ENCODE results near the gene P2RY14.

The P2RY14 gene

DNA sequence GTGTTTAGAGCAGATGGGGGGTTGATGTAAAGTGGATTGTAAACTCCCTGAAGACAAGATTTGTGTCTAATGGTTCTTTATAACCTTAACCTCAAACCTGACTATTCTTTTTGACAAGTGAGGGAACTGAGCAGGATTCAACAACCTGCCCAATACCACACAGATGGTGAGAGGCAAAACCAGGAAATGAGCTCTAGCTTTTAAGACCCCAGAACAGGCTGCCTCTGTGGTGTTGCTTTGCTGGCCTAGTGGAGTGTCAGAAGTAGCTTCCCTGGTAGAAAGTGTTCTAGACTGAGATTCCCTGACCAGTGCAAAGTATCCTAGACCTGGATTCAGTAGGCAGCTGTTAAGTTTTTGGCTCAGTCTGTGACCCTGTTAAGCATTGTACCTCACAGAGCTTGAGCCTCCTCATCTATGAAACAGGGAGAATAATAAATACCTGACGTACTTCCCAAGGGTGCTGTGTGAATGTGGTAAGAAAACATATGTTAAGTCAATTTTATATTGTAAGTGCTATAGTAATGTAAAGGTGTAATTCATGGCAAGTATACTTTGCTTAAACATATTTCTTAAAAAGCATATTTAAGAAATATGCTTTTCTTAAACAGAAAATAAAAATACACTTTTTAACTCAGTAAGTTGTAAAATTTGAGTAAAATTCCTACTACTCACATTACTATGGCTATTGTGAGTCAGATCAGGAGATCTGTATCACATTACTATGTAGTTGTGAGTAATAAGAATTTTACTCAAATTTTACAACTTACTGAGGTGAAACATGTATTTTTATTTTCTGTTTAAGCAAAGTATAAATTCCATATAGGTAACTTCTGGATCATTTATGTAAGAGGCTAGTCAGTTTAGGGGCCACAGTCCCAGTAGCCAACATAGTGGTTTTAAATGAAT is 29.5 kb upstream of the P2RY14 start:
- Mint-ChIP-seq H3K9me3 (no peaks in the 10 kb centered on the region), H3K27ac (no peak overlapping the region), H3K27me3 (ENCODE audit: low read depth) (peaks cover 3% of the 10 kb centered on the region), H3K4me3 (no peak overlapping the region), H3K36me3 (ENCODE audit: low read depth) (no peaks in the 10 kb centered on the region), H3K4me1 (ENCODE audit: low read depth) (peaks cover 13% of the 10 kb centered on the region)

DNA sequence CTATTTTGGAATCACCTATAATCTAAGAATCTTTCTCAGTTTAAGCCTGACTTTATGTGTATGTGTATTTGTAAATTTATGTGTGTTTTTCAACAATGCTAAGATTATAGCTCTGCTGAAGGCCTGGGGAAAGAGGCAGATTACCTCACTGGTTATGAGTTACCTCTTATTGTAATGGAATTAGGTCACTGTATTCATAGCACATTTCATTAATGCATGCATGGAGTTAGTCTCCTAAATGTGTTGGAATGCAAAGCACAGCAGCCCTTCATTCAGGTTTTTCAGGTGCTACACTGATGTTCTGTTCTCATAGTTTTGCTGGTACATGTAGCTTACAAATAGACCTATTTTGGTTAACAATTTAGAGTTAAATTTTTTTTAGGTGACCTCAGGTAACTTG is 28.8 kb upstream of the P2RY14 start:
- no peaks in the 10 kb centered on the region for H3K9me3 Mint-ChIP-seq
- H3K4me1 Mint-ChIP-seq (ENCODE audit: low read depth): peaks cover 13% of the 10 kb centered on the region
- H3K27ac Mint-ChIP-seq: no peak overlapping the region
- H3K36me3 Mint-ChIP-seq (ENCODE audit: low read depth): no peaks in the 10 kb centered on the region
- H3K27me3 Mint-ChIP-seq (ENCODE audit: low read depth): peaks cover 3% of the 10 kb centered on the region
- no peak overlapping the region for H3K4me3 Mint-ChIP-seq

DNA sequence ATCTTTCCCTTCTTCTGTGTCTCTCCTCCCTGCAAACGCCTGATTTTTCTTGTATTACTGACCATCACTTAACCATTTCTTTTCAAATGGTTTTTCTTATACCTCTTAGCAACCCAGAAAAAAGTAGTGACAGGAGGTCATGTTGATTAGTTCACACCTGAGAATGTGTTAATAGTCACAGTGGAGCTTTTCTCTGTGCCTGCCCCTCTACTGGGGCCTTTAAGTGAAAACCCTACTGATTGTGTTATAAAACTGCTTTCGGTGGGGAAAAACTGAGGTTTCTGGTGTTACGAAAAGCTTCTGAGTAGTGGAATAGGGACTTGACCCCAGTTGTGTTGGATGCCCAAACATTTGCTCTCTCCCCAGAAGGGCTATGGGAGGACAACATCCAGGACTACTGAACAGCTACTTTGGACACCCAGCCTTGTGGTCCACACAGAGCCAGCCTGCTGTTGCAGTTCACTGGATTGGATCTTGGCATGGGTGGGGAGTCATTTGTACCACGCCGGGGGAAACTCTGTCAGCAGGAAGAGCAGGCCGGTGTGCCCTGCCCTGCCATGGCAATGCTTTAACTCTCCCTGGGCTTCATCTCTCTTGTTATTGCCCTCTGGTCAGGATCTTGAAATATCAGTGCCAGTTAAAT is 27.9 kb upstream of the P2RY14 start:
- Mint-ChIP-seq H3K9me3 (no peaks in the 10 kb centered on the region), H3K27me3 (ENCODE audit: low read depth) (peaks cover 3% of the 10 kb centered on the region), H3K27ac (no peak overlapping the region), H3K36me3 (ENCODE audit: low read depth) (no peaks in the 10 kb centered on the region), H3K4me1 (ENCODE audit: low read depth) (peaks cover 17% of the 10 kb centered on the region), H3K4me3 (no peak overlapping the region)

DNA sequence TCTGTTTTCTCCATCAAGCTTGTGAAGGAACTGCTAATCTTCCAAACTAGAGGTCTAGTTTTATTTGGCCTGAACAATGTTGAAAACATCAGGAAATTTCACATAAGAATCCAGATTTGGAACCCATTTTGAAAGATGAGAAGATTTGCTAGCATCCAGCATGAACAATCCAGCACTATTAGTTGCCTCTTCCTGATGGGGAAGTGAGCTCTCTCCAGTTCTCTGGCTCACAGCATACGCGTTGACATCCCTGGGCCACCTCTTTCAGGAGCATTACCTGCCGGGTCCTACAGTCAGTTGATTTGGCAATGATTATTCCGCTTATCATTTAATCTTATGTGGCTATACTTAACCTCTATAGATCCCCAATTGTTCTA is 27.4 kb upstream of the P2RY14 start:
- peaks cover 3% of the 10 kb centered on the region for H3K27me3 Mint-ChIP-seq (ENCODE audit: low read depth)
- H3K36me3 Mint-ChIP-seq (ENCODE audit: low read depth): no peaks in the 10 kb centered on the region
- no peak overlapping the region for H3K27ac Mint-ChIP-seq
- H3K4me3 Mint-ChIP-seq: no peak overlapping the region
- H3K9me3 Mint-ChIP-seq: no peaks in the 10 kb centered on the region
- H3K4me1 Mint-ChIP-seq (ENCODE audit: low read depth): peaks cover 19% of the 10 kb centered on the region

DNA sequence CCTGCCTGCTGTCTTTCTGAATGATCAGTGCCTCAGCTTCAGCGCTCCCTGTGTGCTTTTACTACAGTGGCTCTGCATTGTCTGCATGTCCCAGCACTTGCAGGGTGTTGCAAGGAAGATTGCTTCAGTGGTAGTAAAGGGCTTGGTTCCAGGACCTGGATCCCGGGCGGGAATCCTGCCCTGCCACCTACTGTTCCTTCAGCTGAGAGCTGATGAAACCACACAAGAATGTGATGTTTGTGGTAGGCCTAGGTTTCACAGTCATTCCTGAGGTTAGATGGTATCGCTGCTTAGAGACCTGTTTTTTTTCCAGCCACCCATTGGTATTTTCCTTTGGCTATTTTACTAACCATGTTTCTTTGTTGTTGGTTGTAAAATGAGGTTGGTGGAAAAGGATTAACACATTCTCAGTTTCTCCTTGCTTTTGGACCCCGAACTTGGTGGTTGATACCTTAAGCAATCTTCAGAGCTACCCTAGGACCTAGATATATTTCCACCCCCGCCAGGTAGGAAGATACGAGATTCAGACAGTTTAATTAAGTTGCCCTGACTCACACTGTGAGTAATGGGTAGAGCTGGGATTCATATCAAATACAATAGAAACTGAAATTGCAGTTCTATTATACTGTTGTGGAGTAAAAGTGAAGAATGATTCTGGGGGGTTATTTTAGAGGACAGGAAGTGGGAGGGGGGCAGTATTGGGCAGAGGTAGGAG is 26.9 kb upstream of the P2RY14 start:
- no peak overlapping the region for H3K27ac Mint-ChIP-seq
- H3K9me3 Mint-ChIP-seq: no peaks in the 10 kb centered on the region
- no peaks in the 10 kb centered on the region for H3K36me3 Mint-ChIP-seq (ENCODE audit: low read depth)
- peaks cover 22% of the 10 kb centered on the region for H3K4me1 Mint-ChIP-seq (ENCODE audit: low read depth)
- H3K27me3 Mint-ChIP-seq (ENCODE audit: low read depth): peaks cover 3% of the 10 kb centered on the region
- H3K4me3 Mint-ChIP-seq: no peak overlapping the region

DNA sequence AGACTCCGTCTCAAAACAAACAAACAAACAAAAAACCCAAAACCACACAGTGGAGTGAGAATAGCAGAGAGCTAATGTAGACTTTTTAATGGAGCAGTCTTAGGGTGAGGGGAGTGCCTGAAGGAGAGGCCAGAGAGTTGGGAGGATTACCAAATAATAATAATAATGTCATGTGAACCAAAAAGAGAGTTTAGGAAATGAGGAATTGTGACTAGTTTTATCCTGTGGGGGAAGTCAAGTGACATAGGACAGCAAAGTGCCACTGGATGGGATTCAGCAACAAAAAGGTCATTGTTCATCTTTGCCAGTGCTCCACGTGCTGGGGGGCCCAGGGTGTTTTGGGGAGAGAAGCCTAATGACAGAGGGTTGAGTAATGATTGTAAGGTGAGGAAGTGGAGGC is 25.4 kb upstream of the P2RY14 start:
- H3K9me3 Mint-ChIP-seq: no peaks in the 10 kb centered on the region
- peaks cover 22% of the 10 kb centered on the region for H3K4me1 Mint-ChIP-seq (ENCODE audit: low read depth)
- no peak overlapping the region for H3K4me3 Mint-ChIP-seq
- no peaks in the 10 kb centered on the region for H3K36me3 Mint-ChIP-seq (ENCODE audit: low read depth)
- H3K27ac Mint-ChIP-seq: peak overlapping the region; percentile 13
- peaks cover 3% of the 10 kb centered on the region for H3K27me3 Mint-ChIP-seq (ENCODE audit: low read depth)

DNA sequence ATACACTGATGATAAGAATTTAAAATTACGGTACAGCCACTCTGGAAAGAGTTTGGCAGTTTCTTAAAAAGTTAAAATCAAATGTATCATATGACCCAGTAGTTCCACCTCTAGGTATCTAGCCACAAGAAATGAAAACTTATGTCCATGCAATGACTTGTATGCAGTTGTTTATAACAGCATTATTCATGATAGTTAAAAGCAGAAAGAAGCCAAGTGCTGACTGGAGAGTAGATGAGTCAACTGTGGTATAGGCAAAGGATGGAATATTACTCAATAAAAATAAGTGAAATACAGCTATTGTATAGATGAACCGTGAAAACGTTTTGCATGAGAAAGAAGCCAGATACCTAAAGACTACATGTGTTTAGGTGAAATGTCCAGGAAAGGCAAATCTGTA is 23.4 kb upstream of the P2RY14 start:
- H3K27ac Mint-ChIP-seq: no peak overlapping the region
- peaks cover 16% of the 10 kb centered on the region for H3K27me3 Mint-ChIP-seq (ENCODE audit: low read depth)
- no peak overlapping the region for H3K4me3 Mint-ChIP-seq
- H3K36me3 Mint-ChIP-seq (ENCODE audit: low read depth): no peaks in the 10 kb centered on the region
- H3K9me3 Mint-ChIP-seq: no peaks in the 10 kb centered on the region
- peaks cover 22% of the 10 kb centered on the region for H3K4me1 Mint-ChIP-seq (ENCODE audit: low read depth)

DNA sequence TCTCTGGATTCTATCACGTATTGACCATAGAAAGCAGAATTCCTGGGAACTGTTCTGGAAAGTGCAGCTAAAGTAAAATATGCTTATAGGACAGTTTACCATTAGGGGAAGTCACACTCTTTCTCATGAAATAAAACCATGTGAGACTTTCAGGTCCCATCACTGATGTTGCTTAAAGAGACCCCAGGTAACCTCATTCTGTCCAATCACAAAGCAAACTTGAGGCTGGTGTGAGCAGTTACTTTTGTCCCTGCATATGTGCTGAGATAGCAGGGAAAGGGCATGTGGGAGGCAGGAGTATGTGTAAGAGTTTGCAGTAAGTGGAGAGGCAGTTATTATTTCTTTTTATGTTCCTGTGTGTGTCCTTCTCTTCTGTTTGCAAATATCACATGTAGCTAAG is 22.2 kb upstream of the P2RY14 start:
- Mint-ChIP-seq H3K4me1 (ENCODE audit: low read depth) (peaks cover 17% of the 10 kb centered on the region), H3K4me3 (no peak overlapping the region), H3K9me3 (no peaks in the 10 kb centered on the region), H3K36me3 (ENCODE audit: low read depth) (no peaks in the 10 kb centered on the region), H3K27me3 (ENCODE audit: low read depth) (peaks cover 25% of the 10 kb centered on the region), H3K27ac (no peak overlapping the region)

DNA sequence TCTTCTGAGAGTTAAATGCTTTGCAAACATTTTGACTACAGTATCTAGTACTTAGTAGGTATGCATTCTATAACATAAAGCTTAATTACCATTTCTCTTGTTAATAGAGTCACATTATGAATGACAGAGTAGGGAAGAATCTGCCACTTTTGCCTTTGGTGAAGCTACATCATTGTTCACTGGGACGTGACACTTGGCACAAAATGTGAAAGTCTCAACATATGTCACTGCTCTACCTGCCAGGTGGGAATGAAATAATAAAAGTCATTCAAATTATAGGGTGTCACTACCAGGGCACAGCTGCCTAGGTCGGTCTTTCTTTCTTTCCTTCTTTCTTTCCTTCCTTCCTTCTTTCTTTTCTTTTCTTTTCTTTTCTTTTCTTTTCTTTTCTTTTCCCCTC is 20.7 kb upstream of the P2RY14 start:
- Mint-ChIP-seq H3K27ac (no peak overlapping the region), H3K36me3 (ENCODE audit: low read depth) (no peaks in the 10 kb centered on the region), H3K9me3 (no peaks in the 10 kb centered on the region), H3K4me1 (ENCODE audit: low read depth) (peaks cover 10% of the 10 kb centered on the region), H3K4me3 (no peak overlapping the region), H3K27me3 (ENCODE audit: low read depth) (peaks cover 38% of the 10 kb centered on the region)

DNA sequence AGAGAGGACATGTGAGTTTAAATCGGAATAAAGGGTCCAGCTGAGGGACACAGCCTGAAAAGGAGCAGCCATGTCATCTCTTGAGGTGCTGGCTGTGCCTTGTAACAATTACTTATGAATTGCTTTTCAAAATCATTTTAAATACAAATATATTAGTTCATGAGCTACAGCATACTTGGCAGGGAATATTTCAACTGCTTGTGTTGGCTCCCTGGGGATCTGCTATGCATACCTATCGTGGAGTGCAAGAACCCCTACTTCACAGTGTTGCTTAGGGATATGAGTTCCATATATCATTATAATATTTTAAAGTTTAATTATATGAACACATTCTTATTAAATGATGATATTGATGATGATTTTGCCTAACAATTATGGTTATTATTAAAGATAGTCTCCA is 19.1 kb upstream of the P2RY14 start:
- Mint-ChIP-seq H3K4me3 (no peak overlapping the region), H3K9me3 (no peaks in the 10 kb centered on the region), H3K27ac (no peak overlapping the region), H3K4me1 (ENCODE audit: low read depth) (peaks cover 8% of the 10 kb centered on the region), H3K36me3 (ENCODE audit: low read depth) (no peaks in the 10 kb centered on the region), H3K27me3 (ENCODE audit: low read depth) (peaks cover 46% of the 10 kb centered on the region)

DNA sequence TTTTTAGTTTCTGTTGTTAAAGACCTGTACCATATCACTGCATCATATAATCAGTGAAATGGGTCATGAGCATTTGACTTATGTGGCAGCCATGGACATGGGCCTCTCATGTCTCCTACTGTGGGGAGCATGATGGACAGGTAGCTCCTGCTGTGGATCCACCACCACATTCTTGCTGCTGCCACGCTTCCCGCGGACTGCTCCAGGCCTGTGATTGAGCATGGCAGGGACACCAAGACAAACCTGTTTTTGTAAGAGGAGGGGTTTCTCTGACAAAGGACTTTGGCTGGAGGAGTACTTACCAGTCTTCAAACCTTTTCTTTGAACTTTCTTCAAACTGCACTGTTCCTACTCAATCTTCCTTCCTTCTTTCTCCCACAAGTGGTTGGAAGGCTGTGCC is 17.9 kb upstream of the P2RY14 start:
- no peaks in the 10 kb centered on the region for H3K36me3 Mint-ChIP-seq (ENCODE audit: low read depth)
- H3K27ac Mint-ChIP-seq: peak overlapping the region; percentile 29
- H3K9me3 Mint-ChIP-seq: no peaks in the 10 kb centered on the region
- no peak overlapping the region for H3K4me3 Mint-ChIP-seq
- H3K27me3 Mint-ChIP-seq (ENCODE audit: low read depth): peaks cover 47% of the 10 kb centered on the region
- peaks cover 4% of the 10 kb centered on the region for H3K4me1 Mint-ChIP-seq (ENCODE audit: low read depth)

DNA sequence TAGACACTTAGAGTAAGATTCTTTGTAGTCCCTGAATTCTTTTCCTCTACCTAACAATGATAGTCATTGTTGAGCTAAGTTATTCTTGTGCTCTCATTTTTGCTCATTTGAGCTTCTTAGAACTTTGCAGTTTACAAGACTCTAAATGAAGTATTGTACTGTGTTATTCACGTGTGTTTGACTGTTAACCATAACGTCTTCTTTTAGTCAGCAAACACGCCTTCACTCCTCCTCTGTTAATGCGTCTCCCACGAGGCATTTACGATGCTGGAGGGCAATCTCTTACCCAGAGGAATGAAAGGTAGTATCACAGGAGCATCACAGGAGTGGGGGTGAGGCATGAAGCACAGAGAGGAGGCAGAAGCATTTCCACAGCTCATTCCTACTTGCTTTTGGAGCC is 14.8 kb upstream of the P2RY14 start:
- Mint-ChIP-seq H3K4me3 (no peak overlapping the region), H3K9me3 (no peaks in the 10 kb centered on the region), H3K27me3 (ENCODE audit: low read depth) (peaks cover 47% of the 10 kb centered on the region), H3K4me1 (ENCODE audit: low read depth) (no peaks in the 10 kb centered on the region), H3K27ac (no peak overlapping the region), H3K36me3 (ENCODE audit: low read depth) (no peaks in the 10 kb centered on the region)

DNA sequence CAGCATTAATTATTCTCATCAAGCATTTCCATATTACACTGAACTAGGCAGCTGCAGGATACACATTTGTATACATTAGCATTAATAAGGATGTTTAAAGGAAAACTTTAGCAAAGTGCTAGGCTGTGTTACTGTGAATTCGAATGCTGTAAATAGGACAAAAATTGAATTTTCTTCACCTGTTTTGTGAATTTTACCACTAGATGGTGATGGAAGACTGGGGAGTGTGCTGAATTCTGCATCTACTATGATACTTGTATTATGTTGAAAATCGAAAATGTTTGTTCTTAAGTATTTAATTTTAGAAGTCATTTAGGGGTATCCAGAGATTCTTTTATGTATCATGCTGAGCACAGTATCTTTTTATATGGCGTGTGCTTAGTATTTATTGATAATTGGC is 12.3 kb upstream of the P2RY14 start:
- H3K4me3 Mint-ChIP-seq: no peak overlapping the region
- H3K27ac Mint-ChIP-seq: no peak overlapping the region
- H3K9me3 Mint-ChIP-seq: no peaks in the 10 kb centered on the region
- peaks cover 31% of the 10 kb centered on the region for H3K27me3 Mint-ChIP-seq (ENCODE audit: low read depth)
- no peaks in the 10 kb centered on the region for H3K4me1 Mint-ChIP-seq (ENCODE audit: low read depth)
- H3K36me3 Mint-ChIP-seq (ENCODE audit: low read depth): no peaks in the 10 kb centered on the region

DNA sequence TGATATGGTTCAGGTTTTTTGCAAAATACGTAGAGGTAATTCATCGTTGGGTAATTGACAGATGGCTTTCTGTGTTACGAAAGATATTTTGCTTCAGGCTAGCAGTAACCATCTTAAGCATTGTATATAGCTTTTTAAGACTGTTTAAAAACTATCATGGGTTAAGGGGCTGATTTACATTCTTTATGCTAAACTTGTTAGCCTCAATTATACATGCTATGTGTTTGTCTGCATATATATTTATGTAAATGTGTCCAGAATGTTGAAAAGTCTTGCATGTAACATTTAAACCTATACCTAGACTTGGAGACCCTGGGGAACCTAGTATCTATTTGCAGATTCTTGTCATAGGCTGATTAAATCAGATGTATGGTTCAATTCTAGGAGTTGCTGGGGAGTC is 11.1 kb upstream of the P2RY14 start:
- no peaks in the 10 kb centered on the region for H3K36me3 Mint-ChIP-seq (ENCODE audit: low read depth)
- no peaks in the 10 kb centered on the region for H3K9me3 Mint-ChIP-seq
- peaks cover under 1% of the 10 kb centered on the region for H3K4me1 Mint-ChIP-seq (ENCODE audit: low read depth)
- H3K4me3 Mint-ChIP-seq: no peak overlapping the region
- peaks cover 19% of the 10 kb centered on the region for H3K27me3 Mint-ChIP-seq (ENCODE audit: low read depth)
- H3K27ac Mint-ChIP-seq: no peak overlapping the region

DNA sequence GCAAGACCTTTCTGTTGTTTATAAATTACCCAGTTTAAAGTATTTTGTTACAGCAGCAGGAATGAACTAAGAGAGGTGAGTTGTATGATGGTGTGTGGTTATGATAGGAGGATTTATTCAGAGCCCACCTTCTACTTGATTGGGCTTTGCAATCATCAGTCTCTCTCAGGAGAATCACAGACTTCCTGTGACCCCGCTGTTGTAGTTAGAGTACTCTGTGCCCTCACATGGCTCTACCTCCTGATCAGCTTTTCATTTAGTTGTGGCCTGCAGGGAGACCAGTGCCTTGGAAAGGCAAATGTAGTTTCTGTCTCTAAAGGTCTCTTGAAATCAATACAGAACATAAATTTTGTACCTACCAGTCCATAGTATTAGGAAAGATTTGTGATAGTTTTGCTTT is 7.6 kb upstream of the P2RY14 start:
- no peaks in the 10 kb centered on the region for H3K36me3 Mint-ChIP-seq (ENCODE audit: low read depth)
- no peak overlapping the region for H3K27ac Mint-ChIP-seq
- peaks cover 5% of the 10 kb centered on the region for H3K27me3 Mint-ChIP-seq (ENCODE audit: low read depth)
- peaks cover 26% of the 10 kb centered on the region for H3K4me1 Mint-ChIP-seq (ENCODE audit: low read depth)
- no peak overlapping the region for H3K4me3 Mint-ChIP-seq
- no peaks in the 10 kb centered on the region for H3K9me3 Mint-ChIP-seq
